GM23248 (cell line): ENCODE measurements around the gene PSMD12.

ENCODE experiments used
- EZH2 ChIP-seq: fragments of 200-600 bp; sonication (generic); IDR thresholded peaks from 2 replicates; pipeline ENCODE4 v1.6.1; 2018; ENCODE audit warnings: antibody characterized with exemption, mild to moderate bottlenecking; ENCODE audit not compliant: insufficient read depth, poor library complexity, severe bottlenecking
- EZH2phosphoT487 ChIP-seq: fragments of 200-600 bp; sonication (generic); IDR thresholded peaks from 2 replicates; pipeline ENCODE4 v1.6.1; 2018; ENCODE audit warnings: antibody characterized with exemption, moderate library complexity, mild to moderate bottlenecking, low read depth; ENCODE audit not compliant: insufficient read depth

DNA sequence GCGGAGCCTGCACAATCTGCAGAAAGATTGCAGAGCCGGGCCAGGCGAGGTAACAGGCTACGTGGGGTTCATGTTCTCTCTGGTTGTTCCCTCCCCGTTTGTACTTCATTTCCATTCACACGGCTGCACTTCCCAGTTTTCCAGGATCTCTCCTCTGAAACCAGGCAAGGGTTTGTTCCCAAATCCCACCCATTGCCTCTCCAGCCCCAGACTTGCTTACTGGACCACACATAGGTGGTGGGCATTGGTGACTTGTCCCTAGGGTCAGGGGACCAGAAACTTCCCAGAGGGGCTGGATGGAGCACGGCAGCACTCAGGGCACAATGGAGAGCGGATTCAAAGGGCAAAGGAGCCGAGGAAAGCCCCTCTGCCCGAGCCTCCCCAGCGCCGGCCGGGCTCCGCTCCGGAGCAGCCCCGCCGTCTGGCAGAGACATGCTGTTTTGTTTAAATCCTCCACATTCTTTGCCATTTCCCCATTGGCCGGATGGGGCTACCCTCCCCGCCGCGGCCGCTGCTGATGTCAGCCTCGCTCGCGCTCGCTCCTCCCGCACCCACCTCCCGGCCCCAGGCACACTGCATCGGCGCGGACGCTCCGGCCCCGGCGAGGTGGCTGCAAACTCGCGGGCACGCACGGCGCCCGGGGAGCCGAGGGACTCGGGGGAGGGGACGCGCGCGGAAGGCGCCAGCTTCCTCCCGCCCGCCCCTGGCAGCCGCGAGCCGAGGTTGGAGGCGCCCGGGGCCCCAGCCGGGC, 10.5 kb upstream of the PSMD12 start, which contains the start of gene PITPNC1:
- no peak for TF ChIP-seq EZH2phosphoT487
- no peak for TF ChIP-seq EZH2
